Activated CD4-positive, alpha-beta T cell treated with anti-CD3 and anti-CD28 coated beads, Interleukin-2, Interleukin-4, amounts not matched to agents 100 ng/mL and 50 ng/mL, durations not matched to agents 16 hours and 8 hours (primary cell): ENCODE measurements around the gene USP26.
"Not testable (repeated sequence)": the region's sequence is repeated elsewhere in the genome, so short reads cannot be mapped to it uniquely, and the experiment has no call there.

Experiments
- DNase-seq: peaks from one replicate; pipeline ENCODE4 v3.0.0-alpha.2; 2020; ENCODE audit warnings: low spot score

The USP26 gene

GRCh38 chrX:133097031-133097430 lies at the start of gene USP26:
Gene USP26, minus strand, starts transcription at chrX:133097109. Its CDS starts 68,889 bp downstream, at chrX:133028220.
- DNase-seq: no peak

- no peak for DNase-seq
Measured at GRCh38 chrX:133134282-133134681, 37.4 kb upstream of the USP26 start.

GRCh38 chrX:133120406-133120805 lies 23.5 kb upstream of the USP26 start:
- no peak for DNase-seq

- no peak for DNase-seq
Measured at GRCh38 chrX:133094098-133094731, 2.7 kb downstream of the USP26 start.

GRCh38 chrX:133090236-133090809 lies 6.6 kb downstream of the USP26 start:
- no peak for DNase-seq

- DNase-seq: no peak
Measured at GRCh38 chrX:133089411-133089810, 7.5 kb downstream of the USP26 start.

GRCh38 chrX:133085785-133086184 lies 11.1 kb downstream of the USP26 start:
- DNase-seq: no peak

GRCh38 chrX:133085056-133085455 lies 11.9 kb downstream of the USP26 start:
- not testable (repeated sequence) for DNase-seq

- no peak for DNase-seq
Measured at GRCh38 chrX:133083899-133084298, 13.0 kb downstream of the USP26 start.

- DNase-seq: no peak
Measured at GRCh38 chrX:133081990-133082389, 14.9 kb downstream of the USP26 start.

- DNase-seq: not testable (repeated sequence)
Measured at GRCh38 chrX:133077856-133078255, 19.1 kb downstream of the USP26 start.

GRCh38 chrX:133072566-133072965 lies 24.3 kb downstream of the USP26 start:
- DNase-seq: no peak

GRCh38 chrX:133068461-133068860 lies 28.4 kb downstream of the USP26 start:
- no peak for DNase-seq

- DNase-seq: no peak
Measured at GRCh38 chrX:133056341-133056740, 40.6 kb downstream of the USP26 start.

GRCh38 chrX:133054761-133055405 lies 42.0 kb downstream of the USP26 start:
- no peak for DNase-seq

- DNase-seq: no peak
Measured at GRCh38 chrX:133053861-133054598, 42.9 kb downstream of the USP26 start.

- no peak for DNase-seq
Measured at GRCh38 chrX:133048751-133049150, 48.2 kb downstream of the USP26 start.

- DNase-seq: no peak
Measured at GRCh38 chrX:133046601-133047000, 50.3 kb downstream of the USP26 start.

- DNase-seq: no peak
Measured at GRCh38 chrX:133045986-133046385, 50.9 kb downstream of the USP26 start.

GRCh38 chrX:133044145-133044786 lies 52.6 kb downstream of the USP26 start:
- DNase-seq: not testable (repeated sequence)

- DNase-seq: no peak
Measured at GRCh38 chrX:133042260-133042659, 54.6 kb downstream of the USP26 start.

- DNase-seq: no peak
Measured at GRCh38 chrX:133033010-133033409, 63.9 kb downstream of the USP26 start.
